HG03439 (cell line): ENCODE results near the gene DCAKD.

ENCODE experiments used
- ATAC-seq: cut with Tn5 transposase; IDR thresholded peaks from one replicate; pipeline ENCODE4 v1.9.1; 2021; ENCODE audit warnings: mild to moderate bottlenecking, moderate library complexity; ENCODE audit not compliant: unreplicated experiment

DCAKD gene

DNA sequence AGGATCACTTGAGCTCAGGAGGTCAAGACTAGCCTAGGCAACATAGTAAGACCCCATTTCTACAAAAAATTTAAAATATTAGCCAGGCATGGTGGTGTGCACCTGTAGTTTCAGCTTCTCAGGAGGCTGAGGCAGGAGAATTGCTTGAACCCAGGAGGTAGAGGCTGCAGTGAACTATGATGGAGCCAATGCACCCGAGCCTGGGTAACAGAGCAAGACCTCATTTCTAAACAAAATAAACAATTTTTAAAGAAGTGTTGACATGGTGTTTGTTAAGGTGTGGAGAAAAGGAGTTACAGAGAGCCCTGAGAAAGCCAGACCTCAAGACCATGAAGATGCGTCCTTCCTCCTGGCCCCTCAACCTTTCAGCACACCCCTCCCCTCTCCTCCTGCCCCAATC, 45.7 kb downstream of the DCAKD start:
- ATAC-seq: no peak

DNA sequence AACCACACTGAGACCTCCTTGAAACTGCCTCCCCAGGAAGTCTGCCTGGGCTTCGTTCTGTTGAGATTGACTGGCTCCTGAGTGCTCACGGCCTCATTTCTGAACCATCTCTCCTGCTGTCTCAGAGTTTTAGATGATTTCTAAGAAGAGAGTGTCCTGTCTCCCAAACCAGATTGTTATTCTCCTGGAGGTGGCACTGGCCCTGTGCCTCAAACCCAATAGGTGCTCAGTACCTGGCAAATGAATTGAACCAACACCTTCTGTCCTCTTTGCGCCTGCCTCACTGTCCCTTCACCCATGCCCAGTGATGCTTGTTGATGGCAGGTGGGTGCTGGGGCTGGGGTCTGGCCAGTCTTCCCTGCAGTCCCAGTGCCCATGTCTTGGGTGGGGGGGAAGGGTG, 47.0 kb downstream of the DCAKD start:
- no peak for ATAC-seq

DNA sequence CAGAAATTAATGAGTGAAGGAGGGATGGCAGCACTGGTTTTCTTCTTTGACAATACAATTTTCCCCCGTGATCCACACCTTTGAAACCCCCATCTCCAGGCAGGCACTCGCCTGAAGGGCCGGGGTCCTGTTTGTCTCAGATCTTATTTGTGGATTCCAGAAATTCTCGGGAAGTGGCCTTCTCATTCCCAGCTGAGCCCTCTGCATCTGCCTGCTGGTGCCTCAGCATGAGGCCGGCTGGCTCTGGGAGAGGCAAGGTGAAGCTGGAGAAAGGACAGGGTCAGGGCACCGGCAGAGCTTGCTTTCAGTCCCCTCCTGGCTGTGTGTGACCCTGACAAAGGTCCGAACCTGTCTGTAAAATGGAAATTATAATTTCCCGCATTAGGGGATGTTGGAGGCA, 47.6 kb downstream of the DCAKD start:
- ATAC-seq: no peak

GRCh38 chr17:45001310-45001709, 50.1 kb downstream of the DCAKD start:
- no peak for ATAC-seq

DNA sequence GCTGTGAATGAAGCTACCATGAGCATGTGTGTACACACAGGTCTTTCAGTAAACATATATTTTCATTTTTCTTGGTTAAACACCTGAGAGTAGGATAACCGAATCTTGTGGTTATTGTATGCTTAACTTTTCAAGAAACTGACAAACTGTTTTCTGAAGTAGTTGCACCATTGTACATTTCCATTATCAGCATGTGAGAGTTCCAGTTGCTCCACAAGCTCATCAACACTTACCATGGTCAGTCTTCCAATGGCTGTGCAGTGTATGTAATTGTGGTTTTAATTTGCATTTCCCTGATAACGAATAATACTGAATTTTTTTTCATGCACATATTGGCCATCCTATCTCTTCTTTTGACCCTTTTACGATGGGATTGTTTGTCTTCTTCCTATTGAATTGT, 52.0 kb downstream of the DCAKD start:
- ATAC-seq: no peak

DNA sequence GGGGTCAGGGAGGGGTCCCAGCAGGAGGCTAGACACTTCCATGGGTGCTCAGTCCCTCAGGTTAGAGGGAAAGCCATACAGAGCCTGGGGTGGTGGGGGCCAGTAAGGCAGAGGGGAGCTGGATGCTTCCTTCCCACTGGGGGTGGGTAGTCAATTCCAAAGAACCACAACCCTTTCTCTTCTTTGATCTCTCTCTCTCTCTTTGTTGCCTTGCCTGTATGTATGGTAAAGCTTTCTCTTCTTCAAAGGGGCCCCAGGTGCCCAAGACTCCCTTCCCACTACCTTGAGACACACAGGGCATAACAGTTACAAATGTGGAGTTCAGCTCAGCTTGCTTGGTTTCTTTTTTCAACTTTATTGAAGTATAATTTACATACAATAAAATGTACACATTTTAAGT, 52.8 kb downstream of the DCAKD start:
- no peak for ATAC-seq

- ATAC-seq: no peak
Measured at GRCh38 chr17:44997733-44998520, 53.5 kb downstream of the DCAKD start.

DNA sequence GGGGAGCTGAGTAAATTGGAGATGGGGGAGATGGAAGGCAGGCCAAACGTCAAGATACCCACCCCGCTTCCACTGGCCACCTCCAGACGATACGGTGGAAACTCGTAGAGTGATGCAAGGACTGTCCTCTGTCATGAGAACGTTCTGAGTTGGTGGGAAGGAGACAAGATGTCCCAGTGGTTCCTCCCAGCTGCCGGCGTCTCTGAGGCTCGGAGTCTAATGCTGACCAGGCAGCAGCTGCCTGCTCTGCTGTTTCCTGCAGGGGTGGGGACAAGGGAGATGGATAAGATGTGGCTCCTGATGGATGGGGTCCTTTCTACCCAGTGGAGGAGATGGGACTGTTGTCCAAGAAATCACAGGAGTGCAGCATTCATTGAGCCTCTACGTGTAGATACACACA, 55.1 kb downstream of the DCAKD start:
- no peak for ATAC-seq

DNA sequence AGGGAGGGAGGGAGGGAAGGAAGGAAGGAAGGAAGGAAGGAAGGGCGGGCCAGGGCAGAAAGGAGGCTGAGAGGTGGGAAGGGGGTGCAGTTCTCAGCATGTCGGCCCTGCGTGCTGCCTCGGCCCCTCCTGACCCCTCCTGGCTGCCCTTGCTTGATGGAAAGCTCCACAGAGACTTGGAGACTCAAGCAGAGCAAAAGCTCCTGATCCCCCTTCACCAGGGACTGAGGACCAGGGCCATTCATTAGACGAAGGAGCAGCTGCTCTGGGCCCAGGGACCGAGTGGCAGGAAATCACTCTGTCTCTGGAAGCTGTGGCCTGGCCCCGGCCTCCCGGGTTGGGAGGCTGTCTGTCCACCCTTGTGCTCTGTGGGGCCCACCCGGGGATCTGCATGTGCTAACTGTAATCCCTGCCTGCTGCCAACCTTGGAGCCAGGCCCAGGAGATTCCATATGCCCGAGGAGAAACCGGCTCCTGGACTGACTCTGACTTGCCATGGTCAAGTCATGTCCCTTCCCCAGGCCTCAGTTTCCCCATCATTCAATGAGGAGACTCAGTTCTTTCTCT, 55.9 kb downstream of the DCAKD start:
- no peak for ATAC-seq

DNA sequence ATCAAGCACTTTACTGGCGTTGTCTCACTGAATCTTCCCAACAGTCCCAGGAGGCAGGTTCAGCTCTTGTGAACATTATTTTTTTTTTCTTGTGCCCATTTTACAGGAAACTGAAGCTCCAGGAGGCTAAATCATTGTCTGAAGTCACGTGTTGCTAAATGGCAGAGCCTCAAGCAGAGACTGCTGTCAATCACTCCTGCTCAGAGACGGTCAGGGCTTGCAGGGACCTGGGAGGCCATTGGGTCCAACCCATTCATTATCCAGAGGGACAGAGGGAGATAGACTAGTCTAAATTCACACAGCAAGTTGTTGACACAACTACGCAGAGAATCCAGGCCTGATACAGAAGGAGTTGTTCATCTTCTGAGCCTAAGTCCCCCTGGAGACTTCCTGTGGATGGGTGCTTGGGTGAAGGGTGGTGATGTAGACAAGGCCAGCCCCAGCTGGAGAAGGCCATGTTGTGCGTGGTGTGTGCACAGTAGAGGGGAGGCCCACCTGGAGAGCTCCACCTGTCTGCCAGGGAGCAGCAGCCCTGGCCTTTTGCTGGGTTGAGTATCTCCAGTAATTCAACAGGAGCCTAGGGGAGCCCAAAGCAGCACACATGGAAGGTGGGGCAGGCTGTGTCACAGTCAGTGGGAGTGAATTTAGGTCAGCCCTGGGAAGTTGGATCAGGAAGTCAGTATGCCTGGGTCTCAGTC, 59.0 kb downstream of the DCAKD start:
- no peak for ATAC-seq

GRCh38 chr17:44990994-44991393, 60.4 kb downstream of the DCAKD start:
- ATAC-seq: no peak

GRCh38 chr17:44989552-44990138, 61.8 kb downstream of the DCAKD start:
- no peak for ATAC-seq

- ATAC-seq: no peak
Measured at GRCh38 chr17:44988044-44988942, 63.1 kb downstream of the DCAKD start.

DNA sequence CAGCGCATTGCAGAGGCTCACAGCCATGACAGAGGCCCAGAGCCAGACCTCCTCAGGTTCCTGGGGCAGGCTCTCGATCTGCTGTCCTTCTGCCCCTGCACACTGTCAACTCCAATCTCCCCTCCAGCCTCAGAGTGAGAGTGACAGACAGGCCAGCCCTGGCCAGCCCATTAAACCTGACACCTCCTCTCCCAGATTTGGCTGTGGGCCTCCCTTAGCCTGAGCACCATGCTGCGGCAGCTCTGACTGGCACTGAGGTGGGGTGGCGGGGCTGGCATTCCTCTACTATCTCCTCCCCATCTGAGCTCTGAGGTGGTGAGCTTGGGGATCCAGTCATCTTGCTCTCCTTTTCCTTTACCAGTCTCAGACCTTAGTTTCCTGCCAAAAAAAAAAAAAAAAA, 67.9 kb downstream of the DCAKD start:
- no peak for ATAC-seq

GRCh38 chr17:44982113-44982702, 69.2 kb downstream of the DCAKD start:
- no peak for ATAC-seq

DNA sequence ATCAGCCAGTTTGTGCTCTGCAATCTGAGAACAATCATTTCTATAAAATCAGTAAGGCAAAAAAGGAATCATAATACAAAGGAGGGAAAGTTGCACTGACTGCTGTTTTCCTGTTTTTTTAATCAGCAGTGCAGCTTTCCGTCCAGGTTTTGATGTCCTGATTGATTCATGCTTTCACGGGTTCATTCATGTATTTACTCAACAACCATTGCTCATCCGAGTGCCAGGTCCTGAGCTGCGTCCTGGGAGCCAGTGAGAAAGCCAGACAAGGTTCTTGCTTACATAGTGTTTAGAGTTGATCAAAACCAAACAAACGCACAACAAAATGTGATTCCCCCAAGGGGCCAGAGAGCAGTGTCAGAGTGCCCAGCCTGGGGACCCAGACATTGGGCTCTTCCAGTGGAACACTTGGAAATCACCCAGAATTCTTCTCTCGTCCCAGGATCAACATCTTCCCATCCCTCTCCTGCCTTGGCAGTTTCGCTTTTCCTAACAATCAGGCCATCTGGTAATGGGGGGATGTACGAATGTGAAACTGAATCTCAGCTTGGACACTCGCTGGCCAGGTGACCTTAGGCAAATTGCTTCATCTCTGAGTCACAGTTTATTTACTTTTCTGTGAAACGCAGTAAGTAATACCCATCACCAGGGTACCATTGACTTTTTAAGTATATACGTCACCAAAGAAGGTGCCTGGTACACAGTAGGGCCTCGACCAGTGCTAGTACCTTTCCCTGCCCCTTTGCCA, 70.0 kb downstream of the DCAKD start:
- ATAC-seq: no peak

GRCh38 chr17:44979426-44979995, 71.9 kb downstream of the DCAKD start:
- no peak for ATAC-seq

DNA sequence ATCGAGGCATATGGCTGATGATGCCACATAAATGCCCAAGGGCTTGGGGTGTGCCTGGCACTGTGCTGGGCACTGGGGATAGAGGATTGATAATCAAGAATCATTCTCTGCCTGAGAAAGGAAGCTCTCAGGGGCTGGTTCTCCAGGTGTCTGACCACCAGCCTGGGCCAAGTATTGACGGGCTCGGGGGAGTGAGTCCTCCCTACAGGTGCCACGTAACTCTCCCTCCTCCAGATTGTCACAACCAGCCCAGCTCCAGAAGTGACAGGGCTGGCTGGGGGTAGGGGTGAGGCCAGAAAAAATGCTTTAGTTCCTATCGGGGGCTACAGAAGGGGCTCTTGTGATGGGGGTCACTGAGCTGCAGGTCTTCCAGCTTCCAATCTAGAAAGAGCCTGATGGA, 72.6 kb downstream of the DCAKD start:
- ATAC-seq: no peak

DNA sequence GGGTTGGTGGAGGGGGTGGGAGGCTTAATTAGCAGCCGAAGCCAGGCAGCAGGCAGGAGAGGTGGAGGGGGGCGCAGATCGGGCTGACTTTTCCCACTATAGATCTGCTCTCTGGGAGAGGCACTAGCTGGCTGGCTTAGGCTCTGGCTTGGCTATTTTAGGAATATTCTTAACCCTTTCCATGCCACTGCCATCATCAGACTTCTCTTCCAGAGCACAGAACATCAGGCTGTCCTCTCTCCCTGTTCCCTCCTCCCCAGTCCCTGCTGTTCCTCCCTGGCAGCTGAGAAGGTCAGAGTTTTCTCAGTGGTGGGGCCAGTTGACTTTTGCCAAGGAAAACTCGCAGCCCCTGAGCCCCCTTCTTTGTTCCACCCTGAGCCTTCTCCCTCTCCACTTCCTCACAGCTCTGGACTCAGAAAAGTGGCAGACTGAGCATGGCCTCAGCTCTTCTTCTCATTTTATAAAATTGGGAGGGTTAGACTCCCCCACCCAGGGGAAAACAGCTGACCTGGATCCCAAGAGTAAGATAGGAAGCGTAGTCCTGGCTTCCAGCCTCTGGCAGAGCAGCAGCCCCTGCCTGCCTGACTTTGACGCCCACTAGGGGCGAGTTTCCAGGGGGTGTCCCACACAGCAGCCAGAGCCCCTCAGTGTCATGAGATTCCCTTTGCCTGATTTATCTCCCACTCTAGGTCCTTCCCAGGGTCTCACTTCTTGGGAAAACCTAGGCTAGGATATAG, 73.5 kb downstream of the DCAKD start:
- no peak for ATAC-seq
